ENCODE measurements around the gene CCHCR1.

The CCHCR1 gene

GRCh38 chr6:31144296-31144969, 13.2 kb downstream of the CCHCR1 start:
- no peak overlapping the region for H3K56ac ChIP-seq (ENCODE audit: low read length)
- no peak overlapping the region for H3K4me2 ChIP-seq (ENCODE audit: low read length)
- H3K4me3 ChIP-seq (ENCODE audit: low read length): no peak overlapping the region
- H2BK15ac ChIP-seq (replicated peaks; ENCODE audit: low read depth): no peak overlapping the region
- no peak overlapping the region for H3K18ac ChIP-seq (ENCODE audit: low read length)
- no peaks in the 10 kb centered on the region for H3K79me2 ChIP-seq (ENCODE audit: control insufficient read depth, insufficient read depth, low read length)
- H3K79me1 ChIP-seq (ENCODE audit: low read length): no peaks in the 10 kb centered on the region
- H4K8ac ChIP-seq (ENCODE audit: low read depth, low read length): no peak overlapping the region
- no peak overlapping the region for H4K5ac ChIP-seq (ENCODE audit: low read length)
- H2AK5ac ChIP-seq (ENCODE audit: low read length): no peak overlapping the region
- H3K4ac ChIP-seq (ENCODE audit: low read depth, low read length): no peak overlapping the region
- H3K23ac ChIP-seq (ENCODE audit: low read length): no peak overlapping the region
- WGBS (ENCODE audit: extremely low coverage, insufficient coverage, low lambda C conversion rate): no CpG with 5 or more reads among the region's 18 CpGs
- H2BK120ac ChIP-seq (ENCODE audit: low read depth, low read length): no peak overlapping the region
- no peak for DNase-seq
- H3K36me3 ChIP-seq (ENCODE audit: control insufficient read depth, insufficient read depth, low read length): peaks cover 2% of the 10 kb centered on the region
- H3K9ac ChIP-seq (ENCODE audit: low read length): no peak overlapping the region
- H3K4me1 ChIP-seq (ENCODE audit: control insufficient read depth, low read depth, low read length): peaks cover 5% of the 10 kb centered on the region
- H3K27ac ChIP-seq (ENCODE audit: low read depth, low read length): no peak overlapping the region
- H3K27me3 ChIP-seq (ENCODE audit: insufficient read depth, low read length, poor library complexity): no peaks in the 10 kb centered on the region
- no peak overlapping the region for H2BK5ac ChIP-seq (ENCODE audit: low read length)

DNA sequence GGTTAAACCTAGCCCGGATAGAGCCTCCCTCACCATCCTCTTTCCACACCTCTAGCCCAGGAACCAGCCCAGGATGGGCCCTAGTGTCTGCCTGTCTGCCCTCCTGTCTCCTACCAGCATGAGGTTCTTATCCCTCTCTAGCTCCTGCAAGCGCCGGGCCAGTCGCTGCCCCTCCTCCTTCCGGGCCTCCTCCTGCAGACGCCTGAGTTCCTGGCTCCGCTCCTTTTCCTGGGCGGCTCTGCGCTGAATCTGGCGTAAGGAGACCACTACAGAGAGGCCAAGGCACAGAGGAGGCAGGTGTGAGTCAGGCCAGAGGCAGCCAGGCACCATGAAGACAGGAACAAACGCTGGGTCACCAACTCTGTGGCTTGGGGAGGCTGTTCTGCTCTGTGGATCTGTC, 14.5 kb downstream of the CCHCR1 start:
- no CpG with 5 or more reads among the region's 11 CpGs for WGBS (ENCODE audit: extremely low coverage, insufficient coverage, low lambda C conversion rate)
- peak overlapping the region; percentile 22 for H3K27ac ChIP-seq (ENCODE audit: low read depth, low read length)
- H3K56ac ChIP-seq (ENCODE audit: low read length): peak overlapping the region; percentile 57
- no peak overlapping the region for H3K4me2 ChIP-seq (ENCODE audit: low read length)
- DNase-seq: peak; percentile 95
- H3K79me1 ChIP-seq (ENCODE audit: low read length): no peaks in the 10 kb centered on the region
- no peak overlapping the region for H2BK5ac ChIP-seq (ENCODE audit: low read length)
- no peak overlapping the region for H2BK15ac ChIP-seq (replicated peaks; ENCODE audit: low read depth)
- no peak overlapping the region for H3K4ac ChIP-seq (ENCODE audit: low read depth, low read length)
- H3K79me2 ChIP-seq (ENCODE audit: control insufficient read depth, insufficient read depth, low read length): no peaks in the 10 kb centered on the region
- H4K8ac ChIP-seq (ENCODE audit: low read depth, low read length): no peak overlapping the region
- peaks cover 9% of the 10 kb centered on the region for H3K4me1 ChIP-seq (ENCODE audit: control insufficient read depth, low read depth, low read length)
- H3K18ac ChIP-seq (ENCODE audit: low read length): no peak overlapping the region
- peaks cover 2% of the 10 kb centered on the region for H3K36me3 ChIP-seq (ENCODE audit: control insufficient read depth, insufficient read depth, low read length)
- no peak overlapping the region for H3K23ac ChIP-seq (ENCODE audit: low read length)
- no peak overlapping the region for H4K5ac ChIP-seq (ENCODE audit: low read length)
- H2BK120ac ChIP-seq (ENCODE audit: low read depth, low read length): no peak overlapping the region
- no peak overlapping the region for H3K4me3 ChIP-seq (ENCODE audit: low read length)
- H3K9ac ChIP-seq (ENCODE audit: low read length): peak overlapping the region; percentile 32
- no peak overlapping the region for H2AK5ac ChIP-seq (ENCODE audit: low read length)
- no peaks in the 10 kb centered on the region for H3K27me3 ChIP-seq (ENCODE audit: insufficient read depth, low read length, poor library complexity)

DNA sequence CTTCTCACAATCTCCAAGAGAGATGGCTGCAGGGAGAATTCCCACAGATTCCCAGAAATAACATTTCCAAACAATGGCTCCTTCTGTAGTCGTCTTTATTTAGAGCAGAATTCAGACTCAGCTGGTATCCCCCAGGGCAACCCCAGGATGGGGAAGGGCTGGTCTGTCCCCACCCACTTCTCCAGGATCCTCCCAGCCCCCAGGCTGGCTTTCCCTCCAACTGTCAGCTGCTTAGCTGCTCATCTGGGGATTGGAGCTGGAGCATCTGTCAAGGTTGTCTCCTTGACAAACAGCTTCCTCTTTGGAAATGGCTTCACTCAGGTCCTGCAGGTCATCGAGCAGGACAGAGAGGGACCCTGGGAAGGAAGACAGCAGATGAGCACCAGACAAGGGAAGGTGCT, 15.2 kb downstream of the CCHCR1 start:
- H3K36me3 ChIP-seq (ENCODE audit: control insufficient read depth, insufficient read depth, low read length): peaks cover 2% of the 10 kb centered on the region
- no peak overlapping the region for H4K8ac ChIP-seq (ENCODE audit: low read depth, low read length)
- no peak overlapping the region for H3K4me2 ChIP-seq (ENCODE audit: low read length)
- H2BK15ac ChIP-seq (replicated peaks; ENCODE audit: low read depth): no peak overlapping the region
- H3K4ac ChIP-seq (ENCODE audit: low read depth, low read length): no peak overlapping the region
- H2BK5ac ChIP-seq (ENCODE audit: low read length): no peak overlapping the region
- peaks cover 13% of the 10 kb centered on the region for H3K4me1 ChIP-seq (ENCODE audit: control insufficient read depth, low read depth, low read length)
- no CpG with 5 or more reads among the region's 2 CpGs for WGBS (ENCODE audit: extremely low coverage, insufficient coverage, low lambda C conversion rate)
- H3K27me3 ChIP-seq (ENCODE audit: insufficient read depth, low read length, poor library complexity): no peaks in the 10 kb centered on the region
- no peaks in the 10 kb centered on the region for H3K79me2 ChIP-seq (ENCODE audit: control insufficient read depth, insufficient read depth, low read length)
- H3K23ac ChIP-seq (ENCODE audit: low read length): no peak overlapping the region
- peak; percentile 73 for DNase-seq
- no peaks in the 10 kb centered on the region for H3K79me1 ChIP-seq (ENCODE audit: low read length)
- H3K4me3 ChIP-seq (ENCODE audit: low read length): no peak overlapping the region
- H2BK120ac ChIP-seq (ENCODE audit: low read depth, low read length): no peak overlapping the region
- H2AK5ac ChIP-seq (ENCODE audit: low read length): no peak overlapping the region
- no peak overlapping the region for H4K5ac ChIP-seq (ENCODE audit: low read length)
- no peak overlapping the region for H3K18ac ChIP-seq (ENCODE audit: low read length)
- peak overlapping the region; percentile 40 for H3K56ac ChIP-seq (ENCODE audit: low read length)
- peak overlapping the region; percentile 31 for H3K9ac ChIP-seq (ENCODE audit: low read length)
- no peak overlapping the region for H3K27ac ChIP-seq (ENCODE audit: low read depth, low read length)

- no peak overlapping the region for H3K4ac ChIP-seq (ENCODE audit: low read depth, low read length)
- no peak overlapping the region for H3K4me2 ChIP-seq (ENCODE audit: low read length)
- H3K27me3 ChIP-seq (ENCODE audit: insufficient read depth, low read length, poor library complexity): no peaks in the 10 kb centered on the region
- no CpG with 5 or more reads among the region's 15 CpGs for WGBS (ENCODE audit: extremely low coverage, insufficient coverage, low lambda C conversion rate)
- H3K56ac ChIP-seq (ENCODE audit: low read length): peak overlapping the region; percentile 63
- no peak overlapping the region for H3K9ac ChIP-seq (ENCODE audit: low read length)
- H3K36me3 ChIP-seq (ENCODE audit: control insufficient read depth, insufficient read depth, low read length): peaks cover 2% of the 10 kb centered on the region
- no peak overlapping the region for H4K8ac ChIP-seq (ENCODE audit: low read depth, low read length)
- H2BK120ac ChIP-seq (ENCODE audit: low read depth, low read length): no peak overlapping the region
- no peaks in the 10 kb centered on the region for H3K79me2 ChIP-seq (ENCODE audit: control insufficient read depth, insufficient read depth, low read length)
- no peak for DNase-seq
- no peak overlapping the region for H4K5ac ChIP-seq (ENCODE audit: low read length)
- no peak overlapping the region for H3K18ac ChIP-seq (ENCODE audit: low read length)
- no peak overlapping the region for H3K23ac ChIP-seq (ENCODE audit: low read length)
- H3K4me3 ChIP-seq (ENCODE audit: low read length): no peak overlapping the region
- H2AK5ac ChIP-seq (ENCODE audit: low read length): no peak overlapping the region
- no peaks in the 10 kb centered on the region for H3K79me1 ChIP-seq (ENCODE audit: low read length)
- no peak overlapping the region for H3K27ac ChIP-seq (ENCODE audit: low read depth, low read length)
- no peak overlapping the region for H2BK15ac ChIP-seq (replicated peaks; ENCODE audit: low read depth)
- peaks cover 13% of the 10 kb centered on the region for H3K4me1 ChIP-seq (ENCODE audit: control insufficient read depth, low read depth, low read length)
- H2BK5ac ChIP-seq (ENCODE audit: low read length): no peak overlapping the region
Observed at GRCh38 chr6:31140643-31141042, 17.0 kb downstream of the CCHCR1 start.

GRCh38 chr6:31139599-31139998, 18.0 kb downstream of the CCHCR1 start:
- H3K4ac ChIP-seq (ENCODE audit: low read depth, low read length): no peak overlapping the region
- no peak overlapping the region for H3K9ac ChIP-seq (ENCODE audit: low read length)

DNA sequence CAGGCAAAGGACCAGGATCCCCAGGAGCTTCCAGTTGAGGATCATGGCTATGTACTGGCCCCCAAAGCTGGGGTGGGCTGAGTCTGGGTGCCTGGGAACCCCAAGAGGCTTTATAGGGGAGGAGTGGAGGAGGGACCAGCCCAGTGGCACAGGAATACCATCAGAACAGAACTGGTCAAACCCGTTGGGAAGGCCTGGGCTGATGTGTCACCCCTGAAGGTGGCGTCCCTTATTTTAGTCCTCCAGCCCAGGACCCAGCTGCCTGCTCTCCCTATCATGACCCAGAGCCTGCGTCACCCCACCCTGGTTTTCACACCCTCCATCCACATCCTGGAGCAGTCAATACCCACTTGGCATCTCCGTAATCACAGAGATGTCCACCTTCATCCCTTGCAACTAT, 18.6 kb downstream of the CCHCR1 start, which contains the start of gene PSORS1C2:
TSS of gene PSORS1C2 (minus strand) at position 85 of the 400 bp plus-strand sequence. CDS start at position 45, 40 bp downstream.
- H3K4me3 ChIP-seq (ENCODE audit: low read length): no peak within 1 kb of the TSS
- peak within 1 kb of the TSS; percentile 80 for H2AK5ac ChIP-seq (ENCODE audit: low read length)
- no peak within 1 kb of the TSS for H3K23ac ChIP-seq (ENCODE audit: low read length)
- H4K8ac ChIP-seq (ENCODE audit: low read depth, low read length): no peak within 1 kb of the TSS
- DNase-seq: no peak
- H2BK120ac ChIP-seq (ENCODE audit: low read depth, low read length): no peak within 1 kb of the TSS
- H4K5ac ChIP-seq (ENCODE audit: low read length): no peak within 1 kb of the TSS
- no peaks in the 10 kb centered on the region for H3K27me3 ChIP-seq (ENCODE audit: insufficient read depth, low read length, poor library complexity)
- no peak within 1 kb of the TSS for H3K27ac ChIP-seq (ENCODE audit: low read depth, low read length)
- peak within 1 kb of the TSS; percentile 35 for H3K18ac ChIP-seq (ENCODE audit: low read length)
- no peaks in the 10 kb centered on the region for H3K36me3 ChIP-seq (ENCODE audit: control insufficient read depth, insufficient read depth, low read length)
- H2BK15ac ChIP-seq (replicated peaks; ENCODE audit: low read depth): no peak within 1 kb of the TSS
- H2BK5ac ChIP-seq (ENCODE audit: low read length): peak within 1 kb of the TSS; percentile 40
- H3K4me2 ChIP-seq (ENCODE audit: low read length): no peak within 1 kb of the TSS
- no peaks in the 10 kb centered on the region for H3K79me2 ChIP-seq (ENCODE audit: control insufficient read depth, insufficient read depth, low read length)
- peak within 1 kb of the TSS; percentile 28 for H3K4ac ChIP-seq (ENCODE audit: low read depth, low read length)
- H3K56ac ChIP-seq (ENCODE audit: low read length): peak within 1 kb of the TSS; percentile 76
- no CpG with 5 or more reads among the region's 4 CpGs for WGBS (ENCODE audit: extremely low coverage, insufficient coverage, low lambda C conversion rate)
- H3K9ac ChIP-seq (ENCODE audit: low read length): no peak within 1 kb of the TSS
- H3K79me1 ChIP-seq (ENCODE audit: low read length): no peaks in the 10 kb centered on the region
- H3K4me1 ChIP-seq (ENCODE audit: control insufficient read depth, low read depth, low read length): peaks cover 13% of the 10 kb centered on the region

More at GRCh38 chr6:31139599-31139998, 18.0 kb downstream of the CCHCR1 start:
- no peak overlapping the region for H2AK5ac ChIP-seq (ENCODE audit: low read length)
- WGBS (ENCODE audit: extremely low coverage, insufficient coverage, low lambda C conversion rate): no CpG with 5 or more reads among the region's 4 CpGs
- no peaks in the 10 kb centered on the region for H3K27me3 ChIP-seq (ENCODE audit: insufficient read depth, low read length, poor library complexity)
- H2BK5ac ChIP-seq (ENCODE audit: low read length): peak overlapping the region; percentile 40
- no peak overlapping the region for H3K23ac ChIP-seq (ENCODE audit: low read length)
- H2BK120ac ChIP-seq (ENCODE audit: low read depth, low read length): no peak overlapping the region
- H3K27ac ChIP-seq (ENCODE audit: low read depth, low read length): no peak overlapping the region
- H3K4me1 ChIP-seq (ENCODE audit: control insufficient read depth, low read depth, low read length): peaks cover 13% of the 10 kb centered on the region
- no peak overlapping the region for H3K18ac ChIP-seq (ENCODE audit: low read length)
- no peaks in the 10 kb centered on the region for H3K79me1 ChIP-seq (ENCODE audit: low read length)
- H3K36me3 ChIP-seq (ENCODE audit: control insufficient read depth, insufficient read depth, low read length): no peaks in the 10 kb centered on the region
- no peak overlapping the region for H3K4me3 ChIP-seq (ENCODE audit: low read length)
- H3K79me2 ChIP-seq (ENCODE audit: control insufficient read depth, insufficient read depth, low read length): no peaks in the 10 kb centered on the region
- no peak overlapping the region for H4K5ac ChIP-seq (ENCODE audit: low read length)
- no peak overlapping the region for H2BK15ac ChIP-seq (replicated peaks; ENCODE audit: low read depth)
- DNase-seq: peak; percentile 94
- no peak overlapping the region for H3K4me2 ChIP-seq (ENCODE audit: low read length)
- peak overlapping the region; percentile 65 for H3K56ac ChIP-seq (ENCODE audit: low read length)
- no peak overlapping the region for H4K8ac ChIP-seq (ENCODE audit: low read depth, low read length)

All from mesendoderm (in vitro differentiated cells).